GM04503 (cell line): ENCODE measurements around the gene SLC24A4.

ENCODE experiments used
- DNase-seq: peaks from one replicate; pipeline ENCODE4 v3.0.0-alpha.2; 2012; ENCODE audit warnings: low read depth

SLC24A4 gene, protein sequence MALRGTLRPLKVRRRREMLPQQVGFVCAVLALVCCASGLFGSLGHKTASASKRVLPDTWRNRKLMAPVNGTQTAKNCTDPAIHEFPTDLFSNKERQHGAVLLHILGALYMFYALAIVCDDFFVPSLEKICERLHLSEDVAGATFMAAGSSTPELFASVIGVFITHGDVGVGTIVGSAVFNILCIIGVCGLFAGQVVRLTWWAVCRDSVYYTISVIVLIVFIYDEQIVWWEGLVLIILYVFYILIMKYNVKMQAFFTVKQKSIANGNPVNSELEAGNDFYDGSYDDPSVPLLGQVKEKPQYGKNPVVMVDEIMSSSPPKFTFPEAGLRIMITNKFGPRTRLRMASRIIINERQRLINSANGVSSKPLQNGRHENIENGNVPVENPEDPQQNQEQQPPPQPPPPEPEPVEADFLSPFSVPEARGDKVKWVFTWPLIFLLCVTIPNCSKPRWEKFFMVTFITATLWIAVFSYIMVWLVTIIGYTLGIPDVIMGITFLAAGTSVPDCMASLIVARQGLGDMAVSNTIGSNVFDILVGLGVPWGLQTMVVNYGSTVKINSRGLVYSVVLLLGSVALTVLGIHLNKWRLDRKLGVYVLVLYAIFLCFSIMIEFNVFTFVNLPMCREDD

DNA sequence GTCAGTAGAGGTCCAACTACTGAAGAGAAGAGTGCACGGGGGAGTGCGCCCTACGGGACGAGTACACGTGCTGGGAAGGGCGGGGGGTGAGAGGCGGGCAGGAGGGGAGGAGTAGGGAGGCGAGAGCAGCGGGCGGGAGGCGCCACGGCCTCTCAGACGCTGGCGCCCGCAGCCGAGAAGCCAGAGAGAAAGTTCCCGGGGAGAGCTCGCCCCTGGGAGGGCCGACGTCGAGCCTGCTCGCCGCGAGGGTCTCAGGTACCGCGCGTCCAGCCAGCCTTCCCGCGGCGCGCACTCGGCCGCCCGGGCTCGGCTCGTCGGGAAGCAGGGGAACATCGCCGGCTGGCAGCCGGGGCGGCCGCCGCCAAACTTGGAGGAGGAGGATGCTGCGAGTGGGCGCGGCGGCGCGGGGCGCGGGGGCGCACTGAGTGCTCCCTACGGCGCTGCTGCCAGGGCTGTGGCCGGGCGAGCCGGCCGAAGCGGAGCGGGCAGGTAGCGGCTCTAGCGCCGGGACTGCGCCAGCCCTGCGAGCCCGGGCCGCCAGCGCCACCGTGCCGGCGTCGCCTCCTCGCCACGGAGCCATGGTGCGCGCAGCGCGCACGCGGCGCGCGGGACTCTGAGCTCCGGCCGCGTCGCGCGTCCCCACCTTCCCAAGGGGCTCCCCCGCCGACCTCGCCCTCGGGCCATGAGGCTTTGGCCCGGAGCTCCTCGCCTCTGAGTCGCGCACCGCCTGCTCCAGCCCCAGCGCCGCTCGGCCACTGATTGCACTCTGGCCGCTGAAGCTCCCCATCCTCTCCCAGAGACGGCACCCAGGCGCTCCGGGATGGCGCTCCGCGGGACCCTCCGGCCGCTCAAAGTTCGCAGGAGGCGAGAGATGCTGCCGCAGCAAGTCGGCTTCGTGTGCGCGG, at the start of gene SLC24A4:
SLC24A4 (plus strand) TSS at position 155 of the 905 bp plus-strand sequence; CDS start at position 821, 666 bp downstream.
- no peak for DNase-seq

DNA sequence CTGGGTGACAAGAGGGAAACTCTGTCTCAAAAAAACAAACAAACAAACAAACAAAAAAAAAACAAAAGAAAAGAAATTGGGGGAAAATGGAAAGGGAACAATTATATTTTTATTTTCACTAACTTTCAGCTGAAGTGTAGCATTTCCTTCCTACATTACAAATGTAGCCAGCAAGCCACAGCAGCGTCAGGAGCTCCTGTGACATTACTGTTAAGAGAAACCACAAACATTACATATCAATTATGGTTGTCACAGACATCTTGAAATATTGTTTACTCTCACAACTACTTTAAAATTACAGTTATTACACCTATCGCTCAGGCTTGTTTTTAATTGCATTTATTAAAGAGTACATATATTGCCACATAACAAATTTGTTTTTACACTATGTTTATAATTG, 49.8 kb upstream of the SLC24A4 start:
- DNase-seq: no peak

DNA sequence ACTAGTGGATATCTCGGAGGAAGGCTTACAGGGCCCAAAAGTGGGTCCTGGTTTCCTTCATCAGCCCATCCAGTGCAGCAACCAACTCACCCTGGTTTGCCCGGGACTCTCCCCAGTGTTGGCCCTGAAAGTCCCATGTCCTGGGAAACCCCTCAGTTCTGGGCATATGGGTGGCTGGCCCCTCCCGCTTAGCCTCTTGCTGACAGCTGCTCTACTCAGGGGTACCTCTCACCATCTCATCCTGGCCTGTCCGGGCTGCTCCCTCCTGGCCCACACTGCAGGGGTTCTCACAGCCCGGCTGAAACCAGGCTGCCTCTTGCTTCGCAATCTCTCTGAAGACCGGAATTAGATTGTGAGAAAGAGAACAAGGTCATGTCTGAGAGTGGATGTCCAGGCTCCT, 48.9 kb upstream of the SLC24A4 start:
- DNase-seq: no peak

DNA sequence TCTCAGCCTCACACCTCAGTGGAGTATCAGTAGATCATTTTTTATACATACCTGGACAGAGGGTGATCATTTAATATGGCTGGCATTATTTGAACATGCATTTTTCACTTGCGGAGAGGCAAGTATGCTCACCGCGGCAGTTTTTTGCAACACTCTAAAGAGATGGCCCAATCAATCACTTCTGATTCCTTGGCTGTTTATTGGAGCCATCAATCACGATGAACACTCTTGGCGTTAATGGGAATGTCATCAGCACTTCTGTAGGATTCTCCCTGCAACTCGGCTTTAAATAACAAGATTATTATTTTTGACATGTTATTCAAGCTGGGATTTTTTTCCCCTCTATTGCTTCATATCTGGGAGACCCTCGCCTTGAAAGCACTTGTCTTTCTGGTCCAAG, 46.9 kb upstream of the SLC24A4 start:
- DNase-seq: no peak

DNA sequence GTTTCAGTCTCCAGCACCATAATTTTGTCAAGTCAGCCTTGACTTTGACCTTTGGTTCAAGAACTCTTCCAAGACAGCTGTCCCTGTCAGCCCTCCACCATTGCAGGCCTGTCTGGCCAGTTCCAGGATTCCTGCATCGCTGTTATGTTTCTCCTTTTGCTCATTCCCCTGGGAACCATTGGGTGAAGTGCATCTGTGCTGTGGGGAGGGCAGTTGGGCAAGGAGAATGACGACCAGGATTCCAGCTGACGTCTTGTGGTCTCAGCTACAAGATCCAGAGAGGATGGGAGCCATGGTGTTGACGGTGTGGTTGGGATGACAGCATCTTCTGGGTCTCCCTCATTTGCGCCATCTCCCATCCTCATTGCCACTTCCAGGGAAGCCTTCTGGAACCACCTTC, 45.9 kb upstream of the SLC24A4 start:
- no peak for DNase-seq

DNA sequence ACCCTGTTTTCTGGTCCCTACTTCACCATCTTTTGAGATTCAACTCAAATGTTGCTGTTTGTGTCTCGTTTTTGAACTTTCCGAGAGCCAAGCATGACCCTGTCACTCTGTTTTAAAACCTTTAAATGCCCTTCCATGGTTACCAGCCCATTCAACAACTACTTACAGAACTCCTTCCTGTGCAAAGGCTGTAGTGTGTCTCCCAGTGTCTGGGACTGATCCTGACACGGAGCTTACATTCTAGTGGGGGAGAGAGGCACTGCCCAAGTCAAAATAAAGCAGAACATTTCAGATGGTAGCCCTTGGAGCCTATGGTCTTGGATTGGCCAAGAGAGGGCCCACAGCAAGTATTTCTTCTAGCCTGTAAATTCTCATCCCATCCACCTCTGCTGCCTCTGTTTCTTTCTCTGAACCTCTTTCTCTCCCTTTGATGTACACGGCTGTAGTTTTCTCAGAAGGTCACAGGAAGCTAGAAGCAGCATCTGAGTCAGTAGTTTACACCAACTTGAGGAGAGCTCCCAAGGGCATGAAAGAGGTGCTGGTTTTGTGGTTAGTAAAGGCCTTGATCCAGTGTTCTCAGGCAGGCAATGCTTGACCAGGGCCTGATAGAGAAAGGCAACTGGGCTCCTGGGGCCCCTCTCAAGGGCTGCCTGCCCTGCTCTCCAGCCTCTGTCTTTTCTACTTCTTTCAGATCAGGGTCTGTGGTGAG, 42.3 kb upstream of the SLC24A4 start:
- no peak for DNase-seq

DNA sequence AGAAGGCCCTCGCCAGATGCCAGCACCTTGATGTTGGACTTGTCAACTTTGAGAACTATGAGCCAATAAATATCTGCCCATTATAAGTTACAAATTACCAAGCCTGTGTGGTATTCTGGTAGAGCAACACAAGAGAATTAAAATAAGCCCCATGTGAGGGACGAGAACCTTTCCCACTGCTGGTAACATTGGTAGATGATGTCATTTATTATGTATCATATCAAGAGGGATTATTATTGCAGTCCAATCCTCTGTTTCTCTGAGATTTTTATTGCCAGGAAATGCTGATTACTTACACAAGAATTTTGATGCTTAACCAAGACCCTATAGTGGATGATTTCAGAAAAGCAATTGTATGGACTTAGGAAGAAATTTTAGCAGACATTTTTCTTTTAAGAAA, 40.3 kb upstream of the SLC24A4 start:
- DNase-seq: no peak

DNA sequence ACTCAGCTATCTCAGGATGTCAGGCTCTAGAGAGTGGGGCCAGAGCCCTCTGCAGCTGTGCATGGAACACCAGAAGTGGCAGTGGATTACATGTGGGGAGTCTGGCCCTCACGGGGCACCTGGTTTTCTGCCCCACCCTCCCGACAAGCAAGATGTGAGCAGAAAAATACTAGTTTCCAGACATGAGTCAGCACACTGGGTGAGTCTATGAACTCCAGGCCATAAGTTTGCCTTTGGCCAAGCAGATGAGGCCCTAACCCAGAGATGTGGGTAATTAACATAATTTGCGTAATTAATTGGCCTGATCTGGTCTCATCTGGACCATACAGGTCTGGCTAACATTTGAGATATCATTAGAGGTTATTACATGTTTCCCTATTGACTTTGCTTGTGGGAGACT, 37.7 kb upstream of the SLC24A4 start:
- no peak for DNase-seq

DNA sequence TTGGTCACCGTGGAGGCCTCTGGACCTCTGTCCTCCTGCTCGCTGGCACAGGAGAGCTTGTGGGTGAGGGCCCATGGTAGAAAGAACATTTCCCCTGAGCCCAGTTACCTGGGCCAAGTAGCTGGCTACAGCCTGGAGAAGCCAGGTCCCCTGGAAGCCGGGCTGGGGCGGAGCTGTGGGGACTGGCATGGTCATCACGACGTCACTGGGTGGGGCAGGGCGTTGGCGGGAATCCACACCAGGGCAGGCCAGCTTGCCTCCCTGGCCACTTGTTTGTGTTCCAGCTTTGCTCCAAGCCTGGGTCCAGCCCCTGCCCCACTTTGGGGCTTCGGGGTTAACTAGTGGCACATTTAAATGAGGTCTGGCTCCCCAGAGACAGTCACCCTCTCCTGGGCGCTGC, 35.0 kb upstream of the SLC24A4 start:
- DNase-seq: no peak

DNA sequence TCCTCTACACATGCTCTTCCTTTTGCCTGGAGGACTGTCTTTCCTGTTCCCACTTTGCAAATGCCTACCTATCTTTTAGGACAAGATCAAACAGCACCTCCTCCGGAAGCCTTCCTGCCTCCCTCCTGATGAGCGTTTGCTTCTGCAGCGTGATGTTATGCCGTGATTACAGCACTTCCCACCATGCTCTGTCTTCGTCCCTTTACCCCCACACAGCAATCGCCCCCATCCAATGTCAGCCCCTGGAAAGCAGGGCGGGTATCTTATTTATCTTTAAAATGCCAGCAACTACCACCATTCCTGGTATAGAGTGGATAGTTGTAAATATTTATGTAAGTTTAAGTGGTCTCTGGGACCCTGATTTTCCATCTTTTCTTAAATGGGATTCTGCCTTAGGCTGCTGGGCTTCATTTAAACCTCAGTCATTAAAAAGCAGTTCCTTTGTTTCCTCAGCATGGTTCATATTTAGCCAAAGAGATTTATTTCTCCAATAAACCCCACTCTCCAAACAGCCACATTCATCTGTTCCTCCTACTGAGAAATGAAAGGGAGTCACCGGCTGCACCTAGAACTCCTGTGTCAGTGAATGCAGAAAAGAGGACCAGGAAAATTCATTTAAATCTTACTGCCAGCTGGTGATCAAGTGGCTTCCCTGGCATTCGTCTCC, 33.8 kb upstream of the SLC24A4 start:
- DNase-seq: no peak

DNA sequence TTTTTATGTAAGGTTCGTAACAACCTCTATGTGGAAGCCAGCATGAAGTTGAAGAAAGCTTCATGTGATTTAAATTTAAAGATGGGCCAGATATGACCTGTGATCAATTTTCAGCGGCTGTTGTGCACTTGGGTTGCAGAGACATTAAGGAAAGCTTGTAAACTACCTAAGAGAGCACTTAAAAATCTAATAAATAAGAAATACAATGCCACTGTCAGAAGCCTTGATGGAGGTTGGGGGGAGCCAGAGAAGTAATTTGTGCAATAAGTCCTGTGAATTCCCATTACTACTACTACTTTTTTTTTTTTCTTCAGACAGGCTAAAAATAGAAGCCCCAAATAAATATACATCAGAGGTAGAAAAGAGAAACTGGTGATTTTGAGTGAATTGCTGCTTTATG, 30.3 kb upstream of the SLC24A4 start:
- no peak for DNase-seq

DNA sequence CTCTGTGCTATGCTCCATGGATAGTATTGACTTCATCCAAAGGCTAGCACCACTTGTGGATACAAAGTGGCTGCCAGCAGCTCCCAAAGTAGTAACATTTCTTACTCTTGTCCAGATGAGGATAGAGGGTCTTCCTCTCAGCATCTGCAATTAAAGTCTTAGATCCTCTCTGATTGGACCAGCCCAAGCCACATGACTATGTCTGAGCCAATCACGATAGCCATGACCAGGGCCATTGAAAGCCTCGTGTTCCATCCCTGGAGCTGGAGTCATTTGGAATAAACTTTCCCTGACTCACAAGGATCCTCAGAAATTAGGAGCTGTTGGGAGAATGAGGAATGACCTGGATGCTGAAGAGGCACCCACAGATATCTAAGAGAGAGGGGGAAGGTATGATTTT, 28.5 kb upstream of the SLC24A4 start:
- no peak for DNase-seq

DNA sequence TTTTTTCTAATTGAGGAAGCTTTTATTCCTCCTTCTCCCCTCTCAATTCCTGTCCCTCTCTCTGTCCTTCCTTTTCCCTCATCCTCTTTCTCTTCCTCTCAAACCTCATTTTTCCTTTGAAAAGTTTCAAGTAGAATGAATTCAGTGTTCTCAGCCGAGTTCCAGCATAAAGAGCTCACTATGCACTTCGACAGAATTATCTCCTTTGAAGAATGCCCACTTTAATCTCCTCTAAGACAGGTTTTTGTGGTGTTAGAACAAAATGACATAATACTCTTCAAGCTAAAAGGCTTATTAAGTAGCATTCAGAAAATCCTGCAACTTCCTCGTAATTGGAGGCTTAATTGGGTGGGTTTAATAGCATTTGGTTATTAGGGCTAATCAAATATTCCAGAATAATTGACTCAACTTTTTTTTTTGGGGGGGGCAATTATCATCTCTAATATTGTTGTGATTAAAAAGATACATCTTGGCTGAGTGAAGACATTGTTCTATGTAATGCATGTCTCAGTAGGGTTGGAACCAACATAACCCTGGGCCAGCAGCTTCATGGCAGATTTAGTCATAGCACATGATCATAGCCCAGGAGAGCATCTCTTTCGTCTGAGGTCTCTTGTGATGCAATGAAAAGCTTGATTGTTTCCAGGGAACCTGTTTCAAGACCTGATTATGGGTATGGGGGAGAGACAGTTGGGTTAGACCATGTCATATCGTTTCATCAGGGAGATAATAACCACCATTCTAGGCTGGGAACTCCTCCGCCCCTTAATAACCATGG, 25.0 kb upstream of the SLC24A4 start:
- no peak for DNase-seq

DNA sequence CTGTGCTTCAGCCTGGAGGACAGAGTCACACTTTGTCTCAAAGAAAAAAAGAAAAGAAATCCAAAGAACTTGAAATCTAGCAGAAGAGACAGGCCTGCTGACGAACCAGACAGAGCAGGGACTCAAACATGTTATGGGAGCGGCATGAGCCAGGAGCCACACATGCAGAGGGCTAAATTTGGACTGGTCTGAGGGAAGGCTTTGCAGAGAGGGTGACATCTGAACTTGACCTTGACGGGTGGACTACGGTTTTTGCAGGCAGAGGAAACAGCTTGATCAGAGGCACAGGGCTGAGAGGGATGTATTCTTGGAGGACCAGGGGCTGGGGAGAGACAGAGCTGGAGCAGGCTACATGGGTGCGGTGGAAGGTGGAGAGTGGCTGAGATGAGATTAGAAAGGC, 20.5 kb upstream of the SLC24A4 start:
- DNase-seq: no peak

DNA sequence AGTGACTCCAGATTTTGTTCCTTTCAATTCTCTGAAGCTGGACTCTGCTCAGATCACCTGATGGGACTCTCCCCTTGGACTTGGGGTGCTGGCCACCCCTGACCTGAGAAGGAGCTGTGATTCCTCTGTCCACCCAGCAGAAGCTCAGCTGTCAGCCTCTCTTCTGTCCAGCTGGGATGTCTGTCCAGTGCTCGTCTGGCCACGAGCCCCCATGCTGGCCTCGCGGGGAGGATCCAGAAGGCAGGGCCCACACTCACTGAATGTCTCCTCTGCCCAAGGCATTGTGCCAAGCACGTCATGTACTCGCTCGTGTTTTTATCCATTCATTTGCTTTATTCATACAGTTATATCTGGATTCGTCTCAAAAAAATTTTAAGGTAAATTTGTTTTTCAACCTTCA, 14.2 kb upstream of the SLC24A4 start:
- DNase-seq: no peak

DNA sequence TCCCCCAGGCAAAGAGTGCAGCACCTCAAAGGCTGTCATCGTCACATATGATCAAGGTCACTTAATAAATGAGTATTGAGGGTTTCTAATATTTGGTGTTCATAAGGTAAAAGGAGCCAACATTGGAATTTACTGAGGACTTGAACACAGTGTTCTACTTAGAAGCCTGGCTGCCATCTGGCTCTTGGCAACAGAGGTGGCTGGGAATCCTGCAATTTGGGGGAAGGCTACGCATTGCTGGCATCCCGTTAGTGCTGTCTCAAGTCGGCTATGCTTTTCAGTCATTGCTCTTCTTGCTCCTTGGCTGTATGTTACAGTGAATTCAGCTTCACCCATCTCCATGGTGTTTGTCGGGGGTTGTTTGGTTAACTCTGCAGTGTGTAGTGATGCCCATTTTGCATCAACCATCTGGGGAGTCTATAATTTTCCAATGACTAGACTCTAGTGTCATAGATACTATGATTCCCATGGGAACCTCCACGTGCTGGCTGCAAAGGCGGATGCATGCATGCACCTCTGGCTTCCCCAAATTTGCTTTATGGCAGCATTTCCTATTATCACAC, 12.9 kb upstream of the SLC24A4 start:
- DNase-seq: no peak

DNA sequence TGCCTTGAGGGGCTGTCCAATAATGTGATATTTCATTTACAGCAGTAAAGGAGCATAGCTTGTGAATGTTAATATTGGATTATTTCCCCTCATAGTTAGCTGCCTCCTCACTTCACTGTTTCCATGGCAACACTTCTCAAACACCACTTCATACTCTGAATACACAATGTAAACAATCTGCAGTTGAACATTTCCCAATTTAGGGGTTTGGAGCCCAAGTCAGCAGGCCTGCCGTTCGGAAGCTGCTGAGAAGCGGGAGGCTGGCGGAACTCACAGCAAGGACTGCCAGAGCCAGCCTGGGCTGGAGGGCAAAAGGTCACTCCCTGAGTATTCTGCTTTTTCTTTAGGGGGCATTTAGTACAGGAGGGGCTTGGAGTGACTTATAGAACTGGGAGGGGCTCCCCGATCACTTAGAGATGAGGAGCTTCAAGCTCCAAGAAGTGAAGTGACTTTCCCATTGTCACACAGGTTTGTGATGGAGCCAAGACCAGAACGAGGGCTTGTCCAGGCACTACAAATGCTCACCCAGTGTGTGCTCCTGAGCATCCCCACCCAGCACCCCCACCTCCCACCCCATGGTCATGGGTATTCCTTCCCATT, 12.1 kb upstream of the SLC24A4 start:
- no peak for DNase-seq

DNA sequence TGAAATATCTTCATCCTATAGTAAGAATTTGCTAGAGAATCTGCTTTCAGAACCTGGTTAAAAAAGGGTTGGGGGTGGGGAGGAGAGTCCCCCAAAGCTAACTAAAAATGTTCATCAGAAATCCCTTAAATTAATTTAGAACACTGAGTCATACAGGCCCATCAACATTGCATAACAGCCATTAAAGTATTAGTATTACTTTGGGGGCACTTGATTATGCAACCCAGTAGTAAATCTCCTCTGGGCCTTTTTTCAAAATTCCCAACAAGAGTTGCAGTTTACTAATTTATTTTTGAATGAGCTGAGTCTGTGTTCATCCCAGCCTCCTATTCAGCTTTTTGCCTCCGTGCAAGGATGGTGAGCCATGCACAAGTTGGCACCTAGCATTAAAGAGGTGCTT, 8.8 kb upstream of the SLC24A4 start:
- no peak for DNase-seq

DNA sequence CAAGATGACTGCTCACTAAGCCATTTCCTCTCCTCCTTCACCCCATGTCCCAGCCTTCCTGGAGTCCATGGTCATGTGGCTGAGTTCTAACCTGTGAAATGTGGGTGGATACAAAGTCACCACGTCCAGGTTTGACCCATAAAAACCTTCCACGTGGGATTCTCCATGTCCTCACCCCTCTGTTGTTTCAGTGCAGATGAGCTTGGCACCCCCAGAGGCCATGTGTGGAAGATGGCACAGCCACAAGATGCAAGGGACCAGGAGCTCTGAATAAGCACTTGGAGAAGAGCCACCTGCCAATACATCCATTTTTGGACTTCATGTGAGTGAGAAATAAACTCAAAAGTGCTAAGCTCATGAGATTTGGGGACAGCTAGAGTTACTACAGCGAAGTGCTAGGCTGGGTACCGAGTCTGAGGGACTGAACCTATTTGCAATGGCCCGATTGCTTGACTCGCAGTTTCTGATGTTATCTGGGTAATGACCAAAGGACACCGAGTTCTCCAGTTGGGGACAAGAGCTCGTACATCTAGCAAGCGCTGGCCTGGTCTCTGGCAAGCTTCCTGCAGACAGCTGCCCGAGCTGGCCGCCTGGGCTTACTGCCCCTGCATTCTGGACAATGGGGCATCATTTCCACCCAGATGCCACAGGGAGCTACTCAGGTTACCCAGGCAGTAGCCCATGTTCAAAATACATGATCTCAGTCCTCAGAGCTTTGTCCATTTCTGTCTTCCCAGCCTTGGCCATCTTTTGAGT, 7.7 kb upstream of the SLC24A4 start:
- DNase-seq: no peak
